ENCODE measurements around the gene TUBA8. TPM values are rescaled to one million over a fixed set of nuclear protein-coding genes. Genes with fewer than 3 reads are reported as not detected.
"Not testable (repeated sequence)": the region's sequence is repeated elsewhere in the genome, so short reads cannot be mapped to it uniquely, and the experiment has no call there.

Gene TUBA8
- total and polyA plus RNA-seq, 2 donors from 2014 or later, result 1.1 to 5.9 TPM

- H3K9me3 ChIP-seq (ENCODE audit: control insufficient read depth in 2 of 3, insufficient read depth in 1 of 3, low read length in 3 of 3), result no peaks in the 10 kb centered on the region
- DNase-seq, result peak in 4 of 5 donors; percentile 75 to 81 (median 80)
- H3K27ac ChIP-seq (ENCODE audit: low read depth in 2 of 2, low read length in 2 of 2), result no peak overlapping the region
- H3K27me3 ChIP-seq (ENCODE audit: control insufficient read depth, insufficient read depth, low read length), result no peaks in the 10 kb centered on the region
- no peak overlapping the region for H3K4me3 ChIP-seq (ENCODE audit: low read length in 3 of 3)
- FAIRE-seq, result no peak
- H3K36me3 ChIP-seq (ENCODE audit: control insufficient read depth in 2 of 3, insufficient read depth in 3 of 3, low read length in 3 of 3), result no peaks in the 10 kb centered on the region
- H3K9ac ChIP-seq (ENCODE audit: low read length in 3 of 3), result no peak overlapping the region
- TF ChIP-seq CTCF (IDR thresholded peaks at IDR 0.05; ENCODE audit: borderline replicate concordance, extremely low read depth, insufficient read depth), result peak; percentile 54
- intact Hi-C loops (cut with DNase I), result no loop called here
- no peaks in the 10 kb centered on the region for H3K4me1 ChIP-seq (ENCODE audit: control insufficient read depth in 2 of 3, insufficient read depth in 2 of 3, low read depth in 1 of 3, low read length in 3 of 3)
These were observed 46.5 kb downstream of the TUBA8 start for GRCh38 chr22:18156878-18157713.

- Histone ChIP-seq H3K36me3 (ENCODE audit: control insufficient read depth in 2 of 3, insufficient read depth in 3 of 3, low read length in 3 of 3) (no peaks in the 10 kb centered on the region), H3K4me1 (ENCODE audit: control insufficient read depth in 2 of 3, insufficient read depth in 2 of 3, low read depth in 1 of 3, low read length in 3 of 3) (no peaks in the 10 kb centered on the region), H3K9ac (ENCODE audit: low read length in 3 of 3) (no peak overlapping the region), H3K27me3 (ENCODE audit: control insufficient read depth, insufficient read depth, low read length) (no peaks in the 10 kb centered on the region), H3K27ac (ENCODE audit: low read depth in 2 of 2, low read length in 2 of 2) (no peak overlapping the region), H3K9me3 (ENCODE audit: control insufficient read depth in 2 of 3, insufficient read depth in 1 of 3, low read length in 3 of 3) (no peaks in the 10 kb centered on the region), H3K4me3 (ENCODE audit: low read length in 3 of 3) (no peak overlapping the region)
- intact Hi-C loops (cut with DNase I), result no loop called here
- TF ChIP-seq CTCF (IDR thresholded peaks at IDR 0.05; ENCODE audit: borderline replicate concordance, extremely low read depth, insufficient read depth), result no peak
- DNase-seq (no peak), FAIRE-seq (no peak)
These were observed 47.1 kb downstream of the TUBA8 start for GRCh38 chr22:18157714-18158028.

GRCh38 chr22:18160641-18161040 is 50.0 kb downstream of the TUBA8 start:
- H3K4me1 ChIP-seq (ENCODE audit: control insufficient read depth in 2 of 3, insufficient read depth in 2 of 3, low read depth in 1 of 3, low read length in 3 of 3); H3K9ac ChIP-seq (ENCODE audit: low read length in 3 of 3); H3K4me3 ChIP-seq (ENCODE audit: low read length in 3 of 3); H3K27ac ChIP-seq (ENCODE audit: low read depth in 2 of 2, low read length in 2 of 2); H3K9me3 ChIP-seq (ENCODE audit: control insufficient read depth in 2 of 3, insufficient read depth in 1 of 3, low read length in 3 of 3); H3K27me3 ChIP-seq (ENCODE audit: control insufficient read depth, insufficient read depth, low read length); intact Hi-C loops (cut with DNase I); H3K36me3 ChIP-seq (ENCODE audit: control insufficient read depth in 2 of 3, insufficient read depth in 3 of 3, low read length in 3 of 3); FAIRE-seq; DNase-seq: not testable (repeated sequence)

- H3K9me3 ChIP-seq (ENCODE audit: control insufficient read depth in 2 of 3, insufficient read depth in 1 of 3, low read length in 3 of 3); H3K36me3 ChIP-seq (ENCODE audit: control insufficient read depth in 2 of 3, insufficient read depth in 3 of 3, low read length in 3 of 3); FAIRE-seq; H3K27ac ChIP-seq (ENCODE audit: low read depth in 2 of 2, low read length in 2 of 2); intact Hi-C loops (cut with DNase I); DNase-seq; H3K4me3 ChIP-seq (ENCODE audit: low read length in 3 of 3); H3K27me3 ChIP-seq (ENCODE audit: control insufficient read depth, insufficient read depth, low read length); H3K9ac ChIP-seq (ENCODE audit: low read length in 3 of 3); H3K4me1 ChIP-seq (ENCODE audit: control insufficient read depth in 2 of 3, insufficient read depth in 2 of 3, low read depth in 1 of 3, low read length in 3 of 3): not testable (repeated sequence)
These were observed 53.2 kb downstream of the TUBA8 start for GRCh38 chr22:18163843-18164242.

GRCh38 chr22:18164584-18164983 is 54.0 kb downstream of the TUBA8 start:
- FAIRE-seq; H3K4me3 ChIP-seq (ENCODE audit: low read length in 3 of 3); H3K27ac ChIP-seq (ENCODE audit: low read depth in 2 of 2, low read length in 2 of 2); intact Hi-C loops (cut with DNase I); H3K4me1 ChIP-seq (ENCODE audit: control insufficient read depth in 2 of 3, insufficient read depth in 2 of 3, low read depth in 1 of 3, low read length in 3 of 3); H3K9me3 ChIP-seq (ENCODE audit: control insufficient read depth in 2 of 3, insufficient read depth in 1 of 3, low read length in 3 of 3); H3K9ac ChIP-seq (ENCODE audit: low read length in 3 of 3); H3K27me3 ChIP-seq (ENCODE audit: control insufficient read depth, insufficient read depth, low read length); H3K36me3 ChIP-seq (ENCODE audit: control insufficient read depth in 2 of 3, insufficient read depth in 3 of 3, low read length in 3 of 3): not testable (repeated sequence)
- peak in 3 of 5 donors; percentile 17 to 40 (median 34) for DNase-seq

GRCh38 chr22:18165356-18165755 is 54.7 kb downstream of the TUBA8 start:
- FAIRE-seq; H3K9me3 ChIP-seq (ENCODE audit: control insufficient read depth in 2 of 3, insufficient read depth in 1 of 3, low read length in 3 of 3); intact Hi-C loops (cut with DNase I); DNase-seq; H3K4me1 ChIP-seq (ENCODE audit: control insufficient read depth in 2 of 3, insufficient read depth in 2 of 3, low read depth in 1 of 3, low read length in 3 of 3); H3K9ac ChIP-seq (ENCODE audit: low read length in 3 of 3); H3K27ac ChIP-seq (ENCODE audit: low read depth in 2 of 2, low read length in 2 of 2); H3K27me3 ChIP-seq (ENCODE audit: control insufficient read depth, insufficient read depth, low read length); H3K36me3 ChIP-seq (ENCODE audit: control insufficient read depth in 2 of 3, insufficient read depth in 3 of 3, low read length in 3 of 3); H3K4me3 ChIP-seq (ENCODE audit: low read length in 3 of 3): not testable (repeated sequence)

GRCh38 chr22:18170284-18170683 is 59.7 kb downstream of the TUBA8 start:
- H3K9ac ChIP-seq (ENCODE audit: low read length in 3 of 3); H3K27ac ChIP-seq (ENCODE audit: low read depth in 2 of 2, low read length in 2 of 2); FAIRE-seq; H3K36me3 ChIP-seq (ENCODE audit: control insufficient read depth in 2 of 3, insufficient read depth in 3 of 3, low read length in 3 of 3); intact Hi-C loops (cut with DNase I); H3K9me3 ChIP-seq (ENCODE audit: control insufficient read depth in 2 of 3, insufficient read depth in 1 of 3, low read length in 3 of 3); H3K4me3 ChIP-seq (ENCODE audit: low read length in 3 of 3); DNase-seq; H3K27me3 ChIP-seq (ENCODE audit: control insufficient read depth, insufficient read depth, low read length); H3K4me1 ChIP-seq (ENCODE audit: control insufficient read depth in 2 of 3, insufficient read depth in 2 of 3, low read depth in 1 of 3, low read length in 3 of 3): not testable (repeated sequence)

All from kidney (tissue), 14 donors.